Body of pancreas (tissue), 4 donors: ENCODE data around the gene MFSD1.

Source experiments
- POLR2A ChIP-seq, 3 donors: fragments of 450-650 bp; IDR thresholded peaks; one replicate each; pipeline ENCODE4 v1.6.1; 2016; ENCODE audit warnings: antibody characterized with exemption in 3 of 3, mild to moderate bottlenecking in 2 of 3
- TF ChIP-seq, protein P1 (sequence below), 7 experiments: fragments of 450-650 bp in 4 of 7; fragments of 200-600 bp in 3 of 7; sonication (generic) in 3 of 7; IDR thresholded peaks; one replicate each; pipeline ENCODE4 v1.5.1; 2016 to 2019; ENCODE audit warnings: antibody characterized with exemption in 7 of 7

- TF ChIP-seq, protein P1, sequence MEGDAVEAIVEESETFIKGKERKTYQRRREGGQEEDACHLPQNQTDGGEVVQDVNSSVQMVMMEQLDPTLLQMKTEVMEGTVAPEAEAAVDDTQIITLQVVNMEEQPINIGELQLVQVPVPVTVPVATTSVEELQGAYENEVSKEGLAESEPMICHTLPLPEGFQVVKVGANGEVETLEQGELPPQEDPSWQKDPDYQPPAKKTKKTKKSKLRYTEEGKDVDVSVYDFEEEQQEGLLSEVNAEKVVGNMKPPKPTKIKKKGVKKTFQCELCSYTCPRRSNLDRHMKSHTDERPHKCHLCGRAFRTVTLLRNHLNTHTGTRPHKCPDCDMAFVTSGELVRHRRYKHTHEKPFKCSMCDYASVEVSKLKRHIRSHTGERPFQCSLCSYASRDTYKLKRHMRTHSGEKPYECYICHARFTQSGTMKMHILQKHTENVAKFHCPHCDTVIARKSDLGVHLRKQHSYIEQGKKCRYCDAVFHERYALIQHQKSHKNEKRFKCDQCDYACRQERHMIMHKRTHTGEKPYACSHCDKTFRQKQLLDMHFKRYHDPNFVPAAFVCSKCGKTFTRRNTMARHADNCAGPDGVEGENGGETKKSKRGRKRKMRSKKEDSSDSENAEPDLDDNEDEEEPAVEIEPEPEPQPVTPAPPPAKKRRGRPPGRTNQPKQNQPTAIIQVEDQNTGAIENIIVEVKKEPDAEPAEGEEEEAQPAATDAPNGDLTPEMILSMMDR (IDR thresholded peaks at IDR 0.05): no peak
- TF ChIP-seq POLR2A (IDR thresholded peaks at IDR 0.05): no peak
These were observed 30.0 kb downstream of the MFSD1 start for GRCh38 chr3:158831861-158832260.
